ENCODE measurements around the gene DYNC1H1.

GRCh38 chr14:102026934-102027333 is 62.6 kb downstream of the DYNC1H1 start:
- TF ChIP-seq, protein P1, sequence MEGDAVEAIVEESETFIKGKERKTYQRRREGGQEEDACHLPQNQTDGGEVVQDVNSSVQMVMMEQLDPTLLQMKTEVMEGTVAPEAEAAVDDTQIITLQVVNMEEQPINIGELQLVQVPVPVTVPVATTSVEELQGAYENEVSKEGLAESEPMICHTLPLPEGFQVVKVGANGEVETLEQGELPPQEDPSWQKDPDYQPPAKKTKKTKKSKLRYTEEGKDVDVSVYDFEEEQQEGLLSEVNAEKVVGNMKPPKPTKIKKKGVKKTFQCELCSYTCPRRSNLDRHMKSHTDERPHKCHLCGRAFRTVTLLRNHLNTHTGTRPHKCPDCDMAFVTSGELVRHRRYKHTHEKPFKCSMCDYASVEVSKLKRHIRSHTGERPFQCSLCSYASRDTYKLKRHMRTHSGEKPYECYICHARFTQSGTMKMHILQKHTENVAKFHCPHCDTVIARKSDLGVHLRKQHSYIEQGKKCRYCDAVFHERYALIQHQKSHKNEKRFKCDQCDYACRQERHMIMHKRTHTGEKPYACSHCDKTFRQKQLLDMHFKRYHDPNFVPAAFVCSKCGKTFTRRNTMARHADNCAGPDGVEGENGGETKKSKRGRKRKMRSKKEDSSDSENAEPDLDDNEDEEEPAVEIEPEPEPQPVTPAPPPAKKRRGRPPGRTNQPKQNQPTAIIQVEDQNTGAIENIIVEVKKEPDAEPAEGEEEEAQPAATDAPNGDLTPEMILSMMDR (IDR thresholded peaks at IDR 0.05): no peak
- TF ChIP-seq POLR2A (IDR thresholded peaks at IDR 0.05): no peak

All from adrenal gland (tissue), 5 donors.